Measurements from ENCODE around the gene DAZ3.
"Not testable (repeated sequence)": the region's sequence is repeated elsewhere in the genome, so short reads cannot be mapped to it uniquely, and the experiment has no call there.

Gene DAZ3

GRCh38 chrY:24813293-24813692, at the start of gene DAZ3:
Gene DAZ3, minus strand, starts transcription at chrY:24813393. Its CDS starts 208 bp downstream, at chrY:24813185.
- not testable (repeated sequence) for DNase-seq (ENCODE audit: low spot score)

- not testable (repeated sequence) for DNase-seq (ENCODE audit: low spot score)
These were observed 20.4 kb upstream of the DAZ3 start, which contains the start of gene DAZ4 for GRCh38 chrY:24833619-24834018. Gene DAZ4, plus strand, starts transcription at chrY:24833919. Its CDS starts 208 bp downstream, at chrY:24834127.

DNA sequence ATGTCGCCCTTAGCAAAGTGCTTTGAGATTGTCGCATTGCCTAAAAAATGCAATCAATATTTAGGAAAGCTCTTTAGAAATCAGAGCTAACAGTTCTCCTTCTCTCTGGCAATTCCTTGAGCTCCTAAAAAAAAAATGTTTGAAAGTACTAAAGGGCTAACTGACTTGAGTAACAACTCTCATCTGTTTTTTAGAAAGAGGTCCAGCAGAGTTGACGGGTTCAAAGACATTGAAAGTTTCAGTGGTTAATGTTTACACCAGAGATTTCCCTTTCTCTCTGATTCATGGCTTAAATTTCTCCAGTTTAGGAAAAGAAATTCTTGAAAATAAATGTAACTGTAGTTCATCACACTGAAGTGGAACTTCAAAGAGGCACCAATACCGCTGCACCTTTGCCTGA, 11.9 kb upstream of the DAZ3 start:
- not testable (repeated sequence) for DNase-seq (ENCODE audit: low spot score)

DNA sequence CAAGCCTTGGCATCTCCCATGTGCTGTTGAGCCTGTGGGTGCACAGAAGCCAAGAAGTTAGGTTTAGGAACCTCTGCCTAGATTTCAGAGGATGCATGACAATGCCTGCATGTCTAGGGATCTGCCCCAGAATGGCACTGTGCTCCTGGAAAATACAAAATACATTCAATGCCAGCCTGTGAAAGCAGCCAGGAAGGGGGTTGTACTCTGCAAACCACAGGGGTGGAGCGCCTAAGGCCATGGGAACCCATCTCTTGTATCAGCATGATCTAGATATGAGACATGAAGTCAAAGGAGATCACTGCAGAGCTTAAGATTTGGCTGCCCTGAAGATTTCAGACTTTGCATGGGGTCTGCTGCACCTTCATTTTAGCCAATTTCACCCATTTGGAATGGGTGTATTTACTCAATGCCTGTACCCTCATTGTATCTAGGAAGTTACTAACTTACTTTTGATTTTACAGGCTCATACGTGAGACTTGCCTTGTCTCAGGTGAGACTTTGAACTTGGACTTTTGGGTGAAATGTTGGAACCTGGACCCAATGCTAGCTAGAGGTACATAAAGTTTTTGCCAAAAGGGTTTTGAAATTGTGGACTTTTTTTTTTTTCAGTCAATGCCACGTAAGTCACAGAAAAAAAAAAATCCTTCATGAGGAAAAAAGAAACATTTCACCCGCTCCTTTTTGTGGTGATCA, 11.1 kb upstream of the DAZ3 start:
- not testable (repeated sequence) for DNase-seq (ENCODE audit: low spot score)

GRCh38 chrY:24821836-24822235, 8.6 kb upstream of the DAZ3 start:
- DNase-seq (ENCODE audit: low spot score): not testable (repeated sequence)
